Thoracic aorta (tissue), 2 donors: ENCODE measurements around the gene FBXW9. TPM values are rescaled to one million over a fixed set of nuclear protein-coding genes. Genes with fewer than 3 reads are reported as not detected.

Experiments
- ATAC-seq: fragments of 150-250 bp; one replicate; pipeline ENCODE4 v1.8.0; 2017; ENCODE audit warnings: low read depth; ENCODE audit not compliant: insufficient number of reproducible peaks, low FRiP score
- DNase-seq: peaks from one replicate; pipeline ENCODE4 v3.0.0-alpha.2; 2020; ENCODE audit warnings: low spot score
- H3K27ac ChIP-seq, 2 donors: fragments of 200-600 bp; sonication (generic); 1 replicate in 1 of 2; 2 replicates in 1 of 2; pipeline ENCODE4 v1.5.1; 2016; ENCODE audit warnings: mild to moderate bottlenecking in 2 of 2, moderate library complexity in 2 of 2
- H3K27me3 ChIP-seq: fragments of 200-600 bp; sonication (generic); replicated peaks from 2 replicates; pipeline ENCODE4 v1.6.0; 2016; ENCODE audit warnings: mild to moderate bottlenecking; ENCODE audit not compliant: insufficient read depth
- H3K36me3 ChIP-seq: fragments of 200-600 bp; sonication (generic); one replicate; pipeline ENCODE4 v1.5.1; 2016
- H3K4me1 ChIP-seq, 2 donors: fragments of 200-600 bp; sonication (generic); 1 replicate in 1 of 2; 2 replicates in 1 of 2; pipeline versions ENCODE4 v1.5.1 to v1.6.0; 2016; ENCODE audit warnings: low read depth in 2 of 2, mild to moderate bottlenecking in 1 of 2; ENCODE audit not compliant: control insufficient read depth in 1 of 2
- H3K4me3 ChIP-seq: fragments of 200-600 bp; sonication (generic); 2 replicates; pipeline ENCODE4 v1.5.1; 2016; ENCODE audit warnings: mild to moderate bottlenecking
- H3K9me3 ChIP-seq: fragments of 200-600 bp; sonication (generic); 2 replicates; pipeline ENCODE4 v1.5.1; 2016
- total RNA-seq, 2 donors: library from RNA; depleted of rRNA; stranded (reverse); fragments of >200 nt; gene quantifications; one replicate each; pipeline versions ENCODE4 v1.1.0 to v1.2.3, GENCODE V29; 2016
- TF ChIP-seq, protein P1 (sequence below): fragments of 200-600 bp; sonication (generic); IDR thresholded peaks from one replicate; pipeline ENCODE4 v1.5.1; 2019; ENCODE audit warnings: antibody characterized with exemption

The FBXW9 gene
- total RNA-seq, 2 donors from 2014 or later: 3.0 to 3.9 TPM

- no peak overlapping the region for H3K27ac ChIP-seq
- TF ChIP-seq, protein P1, sequence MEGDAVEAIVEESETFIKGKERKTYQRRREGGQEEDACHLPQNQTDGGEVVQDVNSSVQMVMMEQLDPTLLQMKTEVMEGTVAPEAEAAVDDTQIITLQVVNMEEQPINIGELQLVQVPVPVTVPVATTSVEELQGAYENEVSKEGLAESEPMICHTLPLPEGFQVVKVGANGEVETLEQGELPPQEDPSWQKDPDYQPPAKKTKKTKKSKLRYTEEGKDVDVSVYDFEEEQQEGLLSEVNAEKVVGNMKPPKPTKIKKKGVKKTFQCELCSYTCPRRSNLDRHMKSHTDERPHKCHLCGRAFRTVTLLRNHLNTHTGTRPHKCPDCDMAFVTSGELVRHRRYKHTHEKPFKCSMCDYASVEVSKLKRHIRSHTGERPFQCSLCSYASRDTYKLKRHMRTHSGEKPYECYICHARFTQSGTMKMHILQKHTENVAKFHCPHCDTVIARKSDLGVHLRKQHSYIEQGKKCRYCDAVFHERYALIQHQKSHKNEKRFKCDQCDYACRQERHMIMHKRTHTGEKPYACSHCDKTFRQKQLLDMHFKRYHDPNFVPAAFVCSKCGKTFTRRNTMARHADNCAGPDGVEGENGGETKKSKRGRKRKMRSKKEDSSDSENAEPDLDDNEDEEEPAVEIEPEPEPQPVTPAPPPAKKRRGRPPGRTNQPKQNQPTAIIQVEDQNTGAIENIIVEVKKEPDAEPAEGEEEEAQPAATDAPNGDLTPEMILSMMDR: no peak
- peaks cover 28% of the 10 kb centered on the region for H3K36me3 ChIP-seq
- no peak overlapping the region for H3K4me3 ChIP-seq
- no peaks in the 10 kb centered on the region for H3K9me3 ChIP-seq
- no peaks in the 10 kb centered on the region for H3K27me3 ChIP-seq
- DNase-seq (no peak), ATAC-seq (no peak)
- peaks cover 0 to 5% of the 10 kb centered on the region in 2 donors for H3K4me1 ChIP-seq
These were observed 35.5 kb downstream of the FBXW9 start for GRCh38 chr19:12660980-12661379.

GRCh38 chr19:12657966-12658365, 38.5 kb downstream of the FBXW9 start:
- Histone ChIP-seq H3K4me1 (no peaks in the 10 kb centered on the region), H3K36me3 (peaks cover 22% of the 10 kb centered on the region), H3K27ac (no peak overlapping the region), H3K27me3 (no peaks in the 10 kb centered on the region), H3K9me3 (no peaks in the 10 kb centered on the region), H3K4me3 (no peak overlapping the region)
- no peak for ATAC-seq
- DNase-seq: no peak
- TF ChIP-seq, protein P1: no peak

GRCh38 chr19:12656899-12657571, 39.4 kb downstream of the FBXW9 start:
- TF ChIP-seq, protein P1: no peak
- Histone ChIP-seq H3K36me3 (peaks cover 22% of the 10 kb centered on the region), H3K4me1 (no peaks in the 10 kb centered on the region), H3K9me3 (no peaks in the 10 kb centered on the region), H3K4me3 (no peak overlapping the region), H3K27ac (no peak overlapping the region), H3K27me3 (no peaks in the 10 kb centered on the region)
- no peak for ATAC-seq
- DNase-seq: no peak

DNA sequence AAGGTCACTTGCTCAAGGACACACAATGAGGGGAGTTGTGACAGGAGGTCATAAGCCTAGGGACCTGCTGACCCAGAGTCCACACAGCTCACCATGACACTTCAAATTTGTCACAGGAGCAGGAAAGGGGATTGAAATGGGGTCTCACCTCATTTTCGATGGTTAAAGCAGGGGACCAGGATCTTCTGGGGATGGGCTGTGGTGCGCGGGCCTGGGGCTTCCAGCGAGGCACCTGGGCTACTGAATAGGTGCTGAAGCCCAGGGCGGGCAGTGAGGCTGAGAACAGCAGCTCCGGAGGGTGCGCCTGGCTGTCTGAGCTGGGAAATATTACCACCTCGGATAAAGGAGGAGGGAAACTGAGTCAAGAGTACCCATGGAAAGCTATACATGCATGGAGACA, 40.9 kb downstream of the FBXW9 start:
- DNase-seq (no peak), ATAC-seq (no peak)
- Histone ChIP-seq H3K4me1 (no peaks in the 10 kb centered on the region), H3K9me3 (no peaks in the 10 kb centered on the region), H3K4me3 (no peak overlapping the region), H3K27me3 (no peaks in the 10 kb centered on the region), H3K36me3 (peaks cover 11% of the 10 kb centered on the region), H3K27ac (no peak overlapping the region)
- TF ChIP-seq, protein P1: no peak

GRCh38 chr19:12652219-12652618, 44.2 kb downstream of the FBXW9 start:
- Histone ChIP-seq H3K36me3 (peaks cover under 1% of the 10 kb centered on the region), H3K27ac (no peak overlapping the region), H3K4me3 (no peak overlapping the region), H3K27me3 (no peaks in the 10 kb centered on the region), H3K9me3 (no peaks in the 10 kb centered on the region), H3K4me1 (peaks cover 9 to 11% of the 10 kb centered on the region in 2 donors)
- TF ChIP-seq, protein P1: no peak
- ATAC-seq: no peak
- no peak for DNase-seq
